RWPE2 (cell line): ENCODE results near the gene STOX1.

Source experiments
- ATAC-seq: fragments of 200-7000 bp; cut with Tn5 transposase; 3 replicates; pipeline ENCODE4 v1.9.1; 2021; ENCODE audit warnings: low read depth
- DNase-seq: peaks from one replicate; pipeline ENCODE4 v3.0.0-alpha.2; 2020; ENCODE audit warnings: low spot score
- H3K27ac ChIP-seq: fragments of 450-650 bp; 2 replicates; pipeline ENCODE4 v1.5.1; 2017; ENCODE audit warnings: mild to moderate bottlenecking; ENCODE audit not compliant: poor library complexity, severe bottlenecking
- H3K27me3 ChIP-seq: fragments of 250-450 bp; sonication (Bioruptor Pico); 2 replicates; pipeline ENCODE4 v1.5.1; 2021; ENCODE audit warnings: mild to moderate bottlenecking, moderate library complexity; ENCODE audit not compliant: insufficient read depth, poor library complexity, severe bottlenecking
- H3K36me3 ChIP-seq: fragments of 250-450 bp; sonication (Bioruptor Pico); 2 replicates; pipeline ENCODE4 v1.5.1; 2020; ENCODE audit warnings: low read depth, mild to moderate bottlenecking, moderate library complexity
- H3K4me1 ChIP-seq: fragments of 250-450 bp; sonication (Bioruptor Pico); 2 replicates; pipeline ENCODE4 v1.5.1; 2021; ENCODE audit warnings: mild to moderate bottlenecking, moderate library complexity; ENCODE audit not compliant: insufficient read depth, poor library complexity, severe bottlenecking
- H3K4me3 ChIP-seq: fragments of 250-450 bp; sonication (Bioruptor Pico); 2 replicates; pipeline ENCODE4 v1.5.1; 2021; ENCODE audit warnings: mild to moderate bottlenecking, moderate library complexity; ENCODE audit not compliant: severe bottlenecking
- H3K9me3 ChIP-seq: fragments of 250-450 bp; sonication (Bioruptor Pico); 2 replicates; pipeline ENCODE4 v1.5.1; 2021; ENCODE audit warnings: mild to moderate bottlenecking, moderate library complexity; ENCODE audit not compliant: severe bottlenecking
- CTCF ChIP-seq: fragments of 450-650 bp; IDR thresholded peaks from one replicate; pipeline ENCODE4 v1.5.1; 2017; ENCODE audit warnings: mild to moderate bottlenecking, moderate library complexity; ENCODE audit not compliant: poor library complexity, severe bottlenecking

The STOX1 gene

GRCh38 chr10:68899186-68899745, 71.9 kb downstream of the STOX1 start:
- H3K4me3 ChIP-seq = no peak overlapping the region
- H3K27ac ChIP-seq = no peak overlapping the region
- H3K36me3 ChIP-seq = peaks cover 9% of the 10 kb centered on the region
- H3K27me3 ChIP-seq = no peaks in the 10 kb centered on the region
- peaks cover 5% of the 10 kb centered on the region for H3K4me1 ChIP-seq
- ATAC-seq = no peak
- TF ChIP-seq CTCF = no peak
- no peaks in the 10 kb centered on the region for H3K9me3 ChIP-seq
- DNase-seq = no peak

GRCh38 chr10:68900427-68901104, 73.2 kb downstream of the STOX1 start:
- Histone ChIP-seq H3K4me3 (peak overlapping the region; percentile 75), H3K27me3 (no peaks in the 10 kb centered on the region), H3K9me3 (no peaks in the 10 kb centered on the region), H3K4me1 (peaks cover 5% of the 10 kb centered on the region), H3K27ac (peak overlapping the region; percentile 59), H3K36me3 (peaks cover 22% of the 10 kb centered on the region)
- DNase-seq = peak; percentile 64
- no peak for TF ChIP-seq CTCF
- peak; percentile 51 for ATAC-seq

- peak; percentile 96 for DNase-seq
- H3K36me3 ChIP-seq = peaks cover 29% of the 10 kb centered on the region
- H3K27ac ChIP-seq = peak within 1 kb of the TSS; percentile 59
Observed at GRCh38 chr10:68901105-68901927, 74.0 kb downstream of the STOX1 start, which contains the start of gene DDX50. Gene DDX50 (plus strand): TSS chr10:68901315. CDS start chr10:68901385, 70 bp downstream.

GRCh38 chr10:68902382-68902781, 75.1 kb downstream of the STOX1 start:
- ATAC-seq (no peak), DNase-seq (no peak)
- Histone ChIP-seq H3K27me3 (no peaks in the 10 kb centered on the region), H3K4me1 (peaks cover 5% of the 10 kb centered on the region), H3K4me3 (peak overlapping the region; percentile 75), H3K9me3 (no peaks in the 10 kb centered on the region), H3K27ac (no peak overlapping the region), H3K36me3 (peaks cover 40% of the 10 kb centered on the region)
- no peak for TF ChIP-seq CTCF

More at GRCh38 chr10:68901105-68901927, 74.0 kb downstream of the STOX1 start, which contains the start of gene DDX50:
- ATAC-seq = peak; percentile 98
- Histone ChIP-seq H3K27me3 (no peaks in the 10 kb centered on the region), H3K4me1 (peaks cover 5% of the 10 kb centered on the region), H3K9me3 (no peaks in the 10 kb centered on the region), H3K4me3 (peak within 1 kb of the TSS; percentile 75)
- no peak for TF ChIP-seq CTCF
